Endothelial cell of umbilical vein (primary cell): ENCODE results near the gene LTBP1. TPM values are rescaled to one million over a fixed set of nuclear protein-coding genes. Genes with fewer than 3 reads are reported as not detected.

Source experiments
- BruUV-seq: library from RNA; stranded (reverse); fragments of 400-500 nt; replicated peaks from 2 replicates; lab custom pipeline; 2021; lab: Mats Ljungman, UMichigan
- CTCF ChIA-PET: fragments of 300-600, 350-600 bp; sonication (Branson Sonifier 250); formaldehyde crosslinking; loops from one replicate; lab custom pipeline; 2021; ENCODE audit warnings: antibody characterized with exemption, inconsistent platforms; lab: Charles Lee
- POLR2A ChIA-PET: fragments of 300-600, 350-600 bp; sonication (Branson Sonifier 250); formaldehyde crosslinking; loops from one replicate; lab custom pipeline; 2021; ENCODE audit warnings: antibody characterized with exemption, inconsistent platforms; lab: Charles Lee
- DNase-seq: peaks from one replicate; pipeline ENCODE4 v3.0.0-alpha.2; 2011; ENCODE audit warnings: low read depth, low spot score
- FAIRE-seq: peaks from 2 replicates; lab custom pipeline; 2011; peaks lifted over from hg19 to GRCh38; lab: Jason Lieb, UNC
- H2AFZ ChIP-seq: 2 replicates; pipeline ENCODE4 v1.6.0; 2012; ENCODE audit warnings: low read depth, low read length, control low read depth, inconsistent platforms
- H3K27ac ChIP-seq: 2 replicates; pipeline ENCODE4 v1.5.1; 2011; ENCODE audit warnings: low read depth, mild to moderate bottlenecking, control low read depth, low read length, moderate library complexity; ENCODE audit not compliant: insufficient read depth
- H3K27me3 ChIP-seq, 2 experiments: 2 replicates each; pipeline versions ENCODE4 v1.6.0 to v1.6.1; 2011; ENCODE audit warnings: low read length in 2 of 2, mixed read lengths in 1 of 2; ENCODE audit not compliant: control insufficient read depth in 2 of 2, insufficient read depth in 2 of 2
- H3K36me3 ChIP-seq, 2 experiments: 2 replicates in 1 of 2; 3 replicates in 1 of 2; pipeline ENCODE4 v1.5.1; 2011; ENCODE audit warnings: low read length in 2 of 2, mild to moderate bottlenecking in 1 of 2, moderate library complexity in 1 of 2; ENCODE audit not compliant: control insufficient read depth in 2 of 2, insufficient read depth in 2 of 2; ENCODE audit errors: extremely low read depth in 1 of 2
- H3K4me1 ChIP-seq: 3 replicates; pipeline ENCODE4 v1.5.1; 2011; ENCODE audit warnings: mild to moderate bottlenecking, low read length; ENCODE audit not compliant: control insufficient read depth, insufficient read depth; ENCODE audit errors: extremely low read depth
- H3K4me2 ChIP-seq: 2 replicates; pipeline ENCODE4 v1.6.1; 2011; ENCODE audit warnings: low read length, control low read depth, mixed read lengths; ENCODE audit not compliant: insufficient read depth
- H3K4me3 ChIP-seq, 3 experiments: fragments of 200-600 bp in 1 of 3; sonication (generic), shearing (Covaris generic) in 1 of 3; replicated peaks in 1 of 3; 2 replicates each; pipeline ENCODE4 v1.5.1; 2011 to 2016; ENCODE audit warnings: control low read depth in 3 of 3, low read length in 3 of 3, mild to moderate bottlenecking in 2 of 3, inconsistent platforms in 1 of 3, low read depth in 1 of 3, moderate library complexity in 1 of 3; ENCODE audit not compliant: insufficient read depth in 1 of 3
- H3K79me2 ChIP-seq: 2 replicates; pipeline ENCODE4 v1.6.0; 2012; ENCODE audit warnings: low read length, inconsistent platforms; ENCODE audit not compliant: control insufficient read depth, insufficient read depth
- H3K9ac ChIP-seq: replicated peaks from 2 replicates; pipeline ENCODE3; 2011; ENCODE audit warnings: low read length, control low read depth; ENCODE audit not compliant: insufficient read depth; ENCODE audit errors: extremely low read depth
- H3K9me1 ChIP-seq: replicated peaks from 3 replicates; pipeline ENCODE4 v1.6.0; 2011; ENCODE audit warnings: mild to moderate bottlenecking, low read length; ENCODE audit not compliant: control insufficient read depth, insufficient read depth; ENCODE audit errors: extremely low read depth
- H3K9me3 ChIP-seq: replicated peaks from 2 replicates; pipeline ENCODE4 v1.5.1; 2012; ENCODE audit warnings: low read length, inconsistent platforms; ENCODE audit not compliant: control insufficient read depth, insufficient read depth
- H4K20me1 ChIP-seq: replicated peaks from 2 replicates; pipeline ENCODE3; 2011; ENCODE audit warnings: mild to moderate bottlenecking, low read length; ENCODE audit not compliant: control insufficient read depth, insufficient read depth; ENCODE audit errors: extremely low read depth
- CTCF ChIP-seq, 2 donors: IDR thresholded peaks; 1 replicate in 1 of 2; 2 replicates in 1 of 2; pipeline ENCODE4 v1.5.1; 2011; ENCODE audit warnings: low read length in 2 of 2, mild to moderate bottlenecking in 2 of 2, moderate library complexity in 2 of 2, control low read depth in 1 of 2, inconsistent platforms in 1 of 2, low read depth in 1 of 2; ENCODE audit not compliant: insufficient read depth in 1 of 2; ENCODE audit errors: extremely low read depth in 1 of 2
- EZH2 ChIP-seq: IDR thresholded peaks from 2 replicates; pipeline ENCODE4 v1.6.1; 2012; ENCODE audit warnings: borderline replicate concordance, low read depth, mild to moderate bottlenecking, moderate library complexity, low read length, inconsistent platforms; ENCODE audit not compliant: severe bottlenecking
- FOS ChIP-seq: IDR thresholded peaks from 2 replicates; pipeline ENCODE4 v1.6.1; 2011; ENCODE audit warnings: mild to moderate bottlenecking, low read length, moderate library complexity, borderline replicate concordance; ENCODE audit not compliant: insufficient read depth
- GATA2 ChIP-seq: IDR thresholded peaks from 2 replicates; pipeline ENCODE4 v1.7.0; 2011; ENCODE audit warnings: low read depth, mild to moderate bottlenecking, moderate library complexity, mixed read lengths, low read length; ENCODE audit not compliant: insufficient read length, insufficient read depth
- JUN ChIP-seq: IDR thresholded peaks from 2 replicates; pipeline ENCODE4 v1.6.1; 2011; ENCODE audit warnings: borderline replicate concordance, low read depth; ENCODE audit not compliant: insufficient read length, insufficient read depth
- MAX ChIP-seq: IDR thresholded peaks from 2 replicates; pipeline ENCODE4 v1.6.1; 2011; ENCODE audit not compliant: insufficient read depth, insufficient read length
- MYC ChIP-seq: IDR thresholded peaks from one replicate; pipeline ENCODE4 v1.6.1; 2011; ENCODE audit warnings: mild to moderate bottlenecking, low read depth, low read length
- POLR2A ChIP-seq: IDR thresholded peaks from 2 replicates; pipeline ENCODE4 v1.6.1; 2012; ENCODE audit warnings: low read depth, mild to moderate bottlenecking, control low read depth, low read length
- POLR2AphosphoS5 ChIP-seq: IDR thresholded peaks from 2 replicates; pipeline ENCODE4 v1.6.1; 2012; ENCODE audit warnings: low read depth, mild to moderate bottlenecking, control low read depth, low read length, moderate library complexity; ENCODE audit not compliant: insufficient read depth
- dilution Hi-C: fragments of 300-500 bp; cut with MboI; formaldehyde crosslinking; loops from one replicate; pipeline ENCODE4 v1.15.0; 2019; ENCODE audit warnings: low sequenced_read_pairs; ENCODE audit not compliant: extremely low pct_ligation_motif_present
- intact Hi-C: fragments of 100-400 bp; cut with micrococcal nuclease; formaldehyde crosslinking; loops from one replicate; pipeline ENCODE4 v1.10.0; 2022
- polyA plus RNA-seq, 4 experiments: library from polyadenylated mRNA; depleted of rRNA in 3 of 4; stranded (reverse) in 3 of 4; unstranded in 1 of 4; fragments of >200 nt; gene quantifications; 2 replicates each; pipeline versions ENCODE4 v1.2.1 to v1.2.3, GENCODE V29; 2011 to 2012; ENCODE audit warnings: missing spikeins in 1 of 4
- total RNA-seq: library from RNA; stranded (reverse); gene quantifications from 2 replicates; pipeline ENCODE4 v1.2.3, GENCODE V29; 2021

The LTBP1 gene
- total and polyA plus RNA-seq, 2 donors (not counting 3 experiments of a cell fraction or from before 2014, with no cell fraction given), result 57.4 to 68.2 TPM

- CTCF ChIA-PET, result interaction anchor here (1.4 kb wide), 1 partner anchor 257 kb away, joined by 3 read pairs; no protein-coding TSS in a partner anchor
Observed at GRCh38 chr2:33115728-33116127, 169.0 kb downstream of the LTBP1 start.

GRCh38 chr2:33116799-33117198 lies 170.0 kb downstream of the LTBP1 start:
- FAIRE-seq, result no peak
- CTCF ChIA-PET, result interaction anchor here (1.4 kb wide), 1 partner anchor 256 kb away, joined by 3 read pairs; no protein-coding TSS in a partner anchor
- intact Hi-C loops, result no loop called here

More at GRCh38 chr2:33115728-33116127, 169.0 kb downstream of the LTBP1 start:
- FAIRE-seq (no peak), DNase-seq (no peak)
- Histone ChIP-seq H4K20me1 (no peaks in the 10 kb centered on the region), H3K9ac (no peak overlapping the region), H3K79me2 (no peaks in the 10 kb centered on the region), H3K4me3 (no peak overlapping the region), H3K9me3 (no peaks in the 10 kb centered on the region), H3K36me3 (no peaks in the 10 kb centered on the region), H2AFZ (no peak overlapping the region), H3K9me1 (no peaks in the 10 kb centered on the region), H3K27me3 (no peaks in the 10 kb centered on the region), H3K4me2 (no peak overlapping the region), H3K4me1 (no peaks in the 10 kb centered on the region), H3K27ac (no peak overlapping the region)
- intact Hi-C loops (no loop called here), dilution Hi-C loops (no loop called here)
- POLR2A ChIA-PET, result no interaction called here
- no TSS peak for BruUV-seq
- no peak for TF ChIP-seq FOS

More at GRCh38 chr2:33116799-33117198, 170.0 kb downstream of the LTBP1 start:
- TF ChIP-seq GATA2 (no peak), POLR2AphosphoS5 (no peak), JUN (no peak), POLR2A (no peak), CTCF (IDR thresholded peaks at IDR 0.05; ENCODE audit: extremely low read depth in 1 of 2, insufficient read depth in 1 of 2, low read depth in 1 of 2, low read length in 2 of 2) (no peak), EZH2 (no peak), FOS (no peak), MYC (no peak), MAX (no peak)
- Histone ChIP-seq H3K36me3 (no peaks in the 10 kb centered on the region), H3K27me3 (no peaks in the 10 kb centered on the region), H3K27ac (no peak overlapping the region), H3K4me2 (no peak overlapping the region), H4K20me1 (no peaks in the 10 kb centered on the region), H3K9me3 (no peaks in the 10 kb centered on the region), H3K79me2 (no peaks in the 10 kb centered on the region), H2AFZ (no peak overlapping the region), H3K9ac (no peak overlapping the region), H3K9me1 (no peaks in the 10 kb centered on the region), H3K4me3 (no peak overlapping the region), H3K4me1 (no peaks in the 10 kb centered on the region)
- dilution Hi-C loops, result no loop called here
- no TSS peak for BruUV-seq
- DNase-seq, result no peak
- POLR2A ChIA-PET, result no interaction called here
